Mesendoderm (in vitro differentiated cells): ENCODE data around the gene KRT222.

Experiments
- DNase-seq: peaks from one replicate; pipeline ENCODE4 v3.0.0; 2013
- H2AK5ac ChIP-seq: 2 replicates; pipeline ENCODE4 v1.6.1; 2013; ENCODE audit warnings: low read length, inconsistent platforms
- H2BK120ac ChIP-seq: 2 replicates; pipeline ENCODE4 v1.6.1; 2013; ENCODE audit warnings: low read depth, mild to moderate bottlenecking, low read length, moderate library complexity, mixed read lengths
- H2BK15ac ChIP-seq: replicated peaks from 2 replicates; pipeline ENCODE4 v1.6.1; 2013; ENCODE audit warnings: low read depth, mild to moderate bottlenecking, moderate library complexity
- H2BK5ac ChIP-seq: 2 replicates; pipeline ENCODE4 v1.6.1; 2013; ENCODE audit warnings: low read length, inconsistent platforms
- H3K18ac ChIP-seq: 2 replicates; pipeline ENCODE4 v1.6.1; 2013; ENCODE audit warnings: mild to moderate bottlenecking, low read length, mixed read lengths
- H3K23ac ChIP-seq: one replicate; pipeline ENCODE4 v1.6.1; 2013; ENCODE audit warnings: low read length
- H3K27ac ChIP-seq: 2 replicates; pipeline ENCODE4 v1.5.1; 2013; ENCODE audit warnings: low read depth, mild to moderate bottlenecking, inconsistent platforms, low read length, moderate library complexity
- H3K27me3 ChIP-seq: 2 replicates; pipeline ENCODE4 v1.6.1; 2013; ENCODE audit warnings: low read length, control low read depth, mild to moderate bottlenecking, inconsistent platforms; ENCODE audit not compliant: insufficient read depth, poor library complexity
- H3K36me3 ChIP-seq: 2 replicates; pipeline ENCODE4 v1.6.1; 2013; ENCODE audit warnings: low read length, inconsistent platforms; ENCODE audit not compliant: control insufficient read depth, insufficient read depth
- H3K4ac ChIP-seq: one replicate; pipeline ENCODE4 v1.6.1; 2013; ENCODE audit warnings: low read depth, mild to moderate bottlenecking, low read length, moderate library complexity
- H3K4me1 ChIP-seq: 2 replicates; pipeline ENCODE4 v1.6.1; 2013; ENCODE audit warnings: low read depth, low read length, inconsistent platforms; ENCODE audit not compliant: control insufficient read depth
- H3K4me2 ChIP-seq: 2 replicates; pipeline ENCODE4 v1.6.1; 2013; ENCODE audit warnings: low read length
- H3K4me3 ChIP-seq: 2 replicates; pipeline ENCODE4 v1.5.1; 2013; ENCODE audit warnings: mild to moderate bottlenecking, low read length
- H3K56ac ChIP-seq: one replicate; pipeline ENCODE4 v1.6.1; 2013; ENCODE audit warnings: low read length
- H3K79me1 ChIP-seq: 2 replicates; pipeline ENCODE4 v1.6.1; 2013; ENCODE audit warnings: low read length, inconsistent platforms
- H3K79me2 ChIP-seq: 2 replicates; pipeline ENCODE4 v1.6.1; 2013; ENCODE audit warnings: mild to moderate bottlenecking, low read length; ENCODE audit not compliant: control insufficient read depth, insufficient read depth
- H3K9ac ChIP-seq: 2 replicates; pipeline ENCODE4 v1.6.1; 2013; ENCODE audit warnings: low read length, inconsistent platforms
- H4K5ac ChIP-seq: one replicate; pipeline ENCODE4 v1.6.1; 2013; ENCODE audit warnings: low read length
- H4K8ac ChIP-seq: one replicate; pipeline ENCODE4 v1.6.1; 2013; ENCODE audit warnings: low read depth, mild to moderate bottlenecking, control low read depth, low read length, moderate library complexity
- WGBS: extraction: QIAGEN DNeasy Blood & Tissue Kit; methylation state at CpG from one replicate; pipeline ENCODE4 v1.1.7; 2013; ENCODE audit warnings: low lambda C conversion rate, missing lambda C conversion rate; ENCODE audit not compliant: insufficient coverage; ENCODE audit errors: extremely low coverage; 5-methylcytosine and 5-hydroxymethylcytosine counted together

The KRT222 gene

GRCh38 chr17:40625311-40625710 lies 39.7 kb downstream of the KRT222 start:
- Histone ChIP-seq H2BK5ac (no peak overlapping the region), H3K27ac (no peak overlapping the region), H3K4ac (no peak overlapping the region), H3K23ac (no peak overlapping the region), H4K5ac (no peak overlapping the region), H3K9ac (no peak overlapping the region), H3K4me2 (no peak overlapping the region), H3K56ac (no peak overlapping the region), H3K36me3 (peaks cover 1% of the 10 kb centered on the region), H3K18ac (no peak overlapping the region), H2BK15ac (no peak overlapping the region), H4K8ac (no peak overlapping the region), H3K79me1 (no peaks in the 10 kb centered on the region), H3K4me1 (peaks cover 3% of the 10 kb centered on the region), H2AK5ac (no peak overlapping the region), H3K79me2 (no peaks in the 10 kb centered on the region), H2BK120ac (peak overlapping the region; percentile 38), H3K4me3 (no peak overlapping the region), H3K27me3 (no peaks in the 10 kb centered on the region)
- no CpG with 5 or more reads among the region's 5 CpGs for WGBS
- DNase-seq = no peak

- Histone ChIP-seq H3K56ac (no peak overlapping the region), H3K23ac (no peak overlapping the region), H4K8ac (no peak overlapping the region), H4K5ac (no peak overlapping the region), H3K18ac (no peak overlapping the region), H2BK5ac (no peak overlapping the region), H3K9ac (no peak overlapping the region), H3K79me2 (no peaks in the 10 kb centered on the region), H2AK5ac (no peak overlapping the region), H3K4ac (no peak overlapping the region), H3K4me1 (peaks cover 3% of the 10 kb centered on the region), H3K4me2 (no peak overlapping the region), H3K27me3 (no peaks in the 10 kb centered on the region), H3K79me1 (no peaks in the 10 kb centered on the region), H3K27ac (no peak overlapping the region), H2BK120ac (no peak overlapping the region), H3K4me3 (no peak overlapping the region), H3K36me3 (no peaks in the 10 kb centered on the region), H2BK15ac (no peak overlapping the region)
- no peak for DNase-seq
- WGBS = no CpG with 5 or more reads among the region's 12 CpGs
Measured at GRCh38 chr17:40623419-40624210, 41.4 kb downstream of the KRT222 start.

GRCh38 chr17:40622509-40622928 lies 42.5 kb downstream of the KRT222 start:
- no peak overlapping the region for H3K4me3 ChIP-seq
- no peak overlapping the region for H4K5ac ChIP-seq
- no peak overlapping the region for H4K8ac ChIP-seq
- no peak overlapping the region for H2AK5ac ChIP-seq
- H2BK15ac ChIP-seq = no peak overlapping the region
- no peak overlapping the region for H3K27ac ChIP-seq
- WGBS = no CpG with 5 or more reads among the region's 3 CpGs
- no peak for DNase-seq
- no peak overlapping the region for H3K4ac ChIP-seq
- H2BK5ac ChIP-seq = no peak overlapping the region
- no peak overlapping the region for H3K23ac ChIP-seq
- H3K79me2 ChIP-seq = no peaks in the 10 kb centered on the region
- no peak overlapping the region for H2BK120ac ChIP-seq
- H3K18ac ChIP-seq = no peak overlapping the region
- no peaks in the 10 kb centered on the region for H3K27me3 ChIP-seq
- H3K4me1 ChIP-seq = peaks cover 3% of the 10 kb centered on the region
- no peak overlapping the region for H3K4me2 ChIP-seq
- no peaks in the 10 kb centered on the region for H3K36me3 ChIP-seq
- H3K9ac ChIP-seq = no peak overlapping the region
- H3K79me1 ChIP-seq = no peaks in the 10 kb centered on the region
- H3K56ac ChIP-seq = no peak overlapping the region

GRCh38 chr17:40621578-40621977 lies 43.4 kb downstream of the KRT222 start:
- no peak overlapping the region for H3K56ac ChIP-seq
- no peak overlapping the region for H2BK15ac ChIP-seq
- H3K27ac ChIP-seq = no peak overlapping the region
- no peak overlapping the region for H2BK120ac ChIP-seq
- H3K4me1 ChIP-seq = peaks cover 3% of the 10 kb centered on the region
- H3K79me2 ChIP-seq = no peaks in the 10 kb centered on the region
- no peak overlapping the region for H3K23ac ChIP-seq
- H3K36me3 ChIP-seq = no peaks in the 10 kb centered on the region
- WGBS = no CpG with 5 or more reads among the region's 8 CpGs
- no peak overlapping the region for H4K5ac ChIP-seq
- H2BK5ac ChIP-seq = no peak overlapping the region
- H3K18ac ChIP-seq = no peak overlapping the region
- DNase-seq = no peak
- no peak overlapping the region for H4K8ac ChIP-seq
- no peak overlapping the region for H3K9ac ChIP-seq
- H3K4ac ChIP-seq = no peak overlapping the region
- no peak overlapping the region for H3K4me3 ChIP-seq
- H2AK5ac ChIP-seq = no peak overlapping the region
- H3K27me3 ChIP-seq = no peaks in the 10 kb centered on the region
- no peak overlapping the region for H3K4me2 ChIP-seq
- H3K79me1 ChIP-seq = no peaks in the 10 kb centered on the region

- Histone ChIP-seq H4K5ac (no peak overlapping the region), H3K4ac (no peak overlapping the region), H3K9ac (no peak overlapping the region), H3K27ac (no peak overlapping the region), H3K27me3 (no peaks in the 10 kb centered on the region), H3K18ac (no peak overlapping the region), H2AK5ac (no peak overlapping the region), H4K8ac (no peak overlapping the region), H3K36me3 (no peaks in the 10 kb centered on the region), H3K56ac (no peak overlapping the region), H3K79me2 (no peaks in the 10 kb centered on the region), H3K4me3 (no peak overlapping the region), H3K23ac (no peak overlapping the region), H2BK5ac (no peak overlapping the region), H3K4me1 (peaks cover 3% of the 10 kb centered on the region), H3K4me2 (no peak overlapping the region), H2BK120ac (no peak overlapping the region), H3K79me1 (no peaks in the 10 kb centered on the region), H2BK15ac (no peak overlapping the region)
- no peak for DNase-seq
- no CpG with 5 or more reads among the region's 6 CpGs for WGBS
Measured at GRCh38 chr17:40621019-40621418, 44.0 kb downstream of the KRT222 start.
